Heart right ventricle (tissue), 16 donors: ENCODE data around the gene SH3RF3. TPM values are rescaled to one million over a fixed set of nuclear protein-coding genes. Genes with fewer than 3 reads are reported as not detected.
"Not testable (repeated sequence)": the region's sequence is repeated elsewhere in the genome, so short reads cannot be mapped to it uniquely, and the experiment has no call there.

Experiments used
- ATAC-seq, 8 donors: fragments of 200-7000 bp; cut with Tn5 transposase; one replicate each; pipeline ENCODE4 v1.9.1; 2020; ENCODE audit warnings: mild to moderate bottlenecking in 8 of 8, moderate library complexity in 8 of 8, moderate number of reproducible peaks in 1 of 8
- DNase-seq, 2 donors: peaks; one replicate each; pipeline ENCODE4 v3.0.0-alpha.2; 2020
- H3K27ac ChIP-seq, 10 donors: fragments of 200-600 bp; sonication (generic) in 2 of 10; one replicate each; pipeline versions ENCODE4 v1.5.0 to v1.8.0; 2020 to 2022; ENCODE audit warnings: mild to moderate bottlenecking in 3 of 10
- H3K27me3 ChIP-seq, 7 donors: fragments of 200-600 bp; one replicate each; pipeline ENCODE4 v1.8.0; 2021 to 2022; ENCODE audit warnings: mild to moderate bottlenecking in 2 of 7
- H3K36me3 ChIP-seq, 9 donors: fragments of 200-600 bp; sonication (generic) in 1 of 9; one replicate each; pipeline versions ENCODE4 v1.5.0 to v1.8.0; 2020 to 2022; ENCODE audit warnings: mild to moderate bottlenecking in 2 of 9
- H3K4me1 ChIP-seq, 9 donors: fragments of 200-600 bp; sonication (generic) in 1 of 9; one replicate each; pipeline versions ENCODE4 v1.5.0 to v1.8.0; 2020 to 2022; ENCODE audit warnings: mild to moderate bottlenecking in 4 of 9
- H3K4me3 ChIP-seq, 10 donors: fragments of 200-600 bp; sonication (generic) in 2 of 10; one replicate each; pipeline versions ENCODE4 v1.5.0 to v1.8.0; 2020 to 2022; ENCODE audit warnings: mild to moderate bottlenecking in 7 of 10, moderate library complexity in 2 of 10
- H3K9me3 ChIP-seq, 11 donors: fragments of 200-600 bp in 10 of 11; sonication (generic) in 2 of 11; one replicate each; pipeline versions ENCODE4 v1.5.0 to v1.8.0; 2013 to 2022; ENCODE audit warnings: mild to moderate bottlenecking in 2 of 11, control low read depth in 1 of 11, moderate library complexity in 1 of 11
- CTCF ChIP-seq, 9 donors: fragments of 200-600 bp; sonication (generic) in 2 of 9; IDR thresholded peaks; one replicate each; pipeline versions ENCODE4 v1.5.0 to v1.8.0; 2021 to 2022; ENCODE audit warnings: antibody characterized with exemption in 9 of 9, mild to moderate bottlenecking in 5 of 9, moderate library complexity in 1 of 9
- WGBS, 2 donors: extraction: QIAGEN DNeasy Blood & Tissue Kit; methylation state at CpG; one replicate each; pipeline ENCODE4 v1.1.7; 2013; ENCODE audit warnings: inconsistent platforms in 1 of 2; 5-methylcytosine and 5-hydroxymethylcytosine counted together
- intact Hi-C, 10 donors: fragments of 100-400 bp; cut with DNase I; formaldehyde crosslinking; loops; one replicate each; pipeline versions ENCODE4 v1.11.1 to v1.14.2; 2022
- polyA plus RNA-seq, 2 donors: library from polyadenylated mRNA; stranded (reverse); fragments of 200-250 nt; gene quantifications; one replicate each; pipeline ENCODE4 v1.2.3, GENCODE V29; 2013
- total RNA-seq, 10 donors: library from RNA; stranded (reverse); fragmentation: NEBNext Ultra II Directional in 3 of 10; extraction: Animal tissue kit (Norgen Biotek cat#: 25700) in 3 of 10; gene quantifications; one replicate each; pipeline versions ENCODE4 v1.2.1 to v1.2.4, GENCODE V29; 2021 to 2023
- donor health status: Arrhythmogenic right ventricular cardiomyopathy.
- donor health status: ischemic (EF 13 %, LVEDD 7.1; RV severe dilation, severe dysfunction).
- donor health status: healthy with polysubstance abuse.
- donor health status: DM: no; HTN: yes; CAD: no.
- donor health status: DM: no; HTN: no; CAD: no.
- donor health status: ischemic (EF 25% LVEDD 6.9; RV normal size, moderate dysfunction).
- donor health status: ischemic (EF 25% LVEDD 5.7; RV mildly dilated, moderate dysfunction).
- donor health status: healthy.
- donor health status: DM: yes; HTN: yes; CAD: no.
- donor health status: Ischemic cardiomyopathy.
- donor health status: ischemic (EF 35%, LVEDD 5.7; RV mildly dilated, moderate dysfunction).
- donor health status: nonischemic (EF 11% LVEDD 7.7; RV severe dilation, severe dysfunction).
- donor health status: DM: yes; HTN: yes; CAD: no.
- donor health status: PGD.
- donor health status: ischemic (EF 29% LVEDD 5.4; RV normal size, mild dysfunction).
- donor health status: nonischemic (EF 23%, LVEDD 6.1; RV moderate dilation, normal function).

SH3RF3 gene
- total and polyA plus RNA-seq, 12 donors, result 5.0 to 11.5 (median 8.6) TPM

GRCh38 chr2:109157563-109158105 lies 28.6 kb downstream of the SH3RF3 start:
- no peak for DNase-seq

GRCh38 chr2:109158237-109158636 lies 29.2 kb downstream of the SH3RF3 start:
- intact Hi-C loops, result no loop called here
- WGBS, 2 donors, result 86 to 96% methylated on average over 5 of the region's 5 CpGs
- no peak for TF ChIP-seq CTCF (IDR thresholded peaks at IDR 0.05)
- H3K36me3 ChIP-seq, result no peaks in the 10 kb centered on the region
- H3K27me3 ChIP-seq, result no peaks in the 10 kb centered on the region
- ATAC-seq (no peak), DNase-seq (no peak)
- H3K4me3 ChIP-seq, result no peak overlapping the region
- peaks cover 0 to 28% (median 11%) of the 10 kb centered on the region in 9 donors for H3K4me1 ChIP-seq
- H3K27ac ChIP-seq, result no peak overlapping the region
- no peaks in the 10 kb centered on the region for H3K9me3 ChIP-seq

More at GRCh38 chr2:109157563-109158105, 28.6 kb downstream of the SH3RF3 start:
- Histone ChIP-seq H3K9me3 (no peaks in the 10 kb centered on the region), H3K27me3 (no peaks in the 10 kb centered on the region), H3K36me3 (no peaks in the 10 kb centered on the region), H3K27ac (no peak overlapping the region), H3K4me1 (peaks cover 0 to 23% (median 10%) of the 10 kb centered on the region in 9 donors), H3K4me3 (no peak overlapping the region)
- 96 to 98% methylated on average over 5 of the region's 5 CpGs for WGBS, 2 donors
- no peak for TF ChIP-seq CTCF (IDR thresholded peaks at IDR 0.05)
- intact Hi-C loops, result no loop called here
- ATAC-seq, result no peak

GRCh38 chr2:109159096-109159495 lies 30.1 kb downstream of the SH3RF3 start:
- H3K27me3 ChIP-seq, result no peaks in the 10 kb centered on the region

GRCh38 chr2:109160714-109161440 lies 31.9 kb downstream of the SH3RF3 start:
- H3K9me3 ChIP-seq, result peaks cover 0 to 2% (median 0%) of the 10 kb centered on the region in 11 donors
- DNase-seq, result no peak
- ATAC-seq, result no peak
- H3K4me3 ChIP-seq, result no peak overlapping the region
- 80 to 86% methylated on average over 8 of the region's 8 CpGs for WGBS, 2 donors
- H3K4me1 ChIP-seq, result peaks cover 0 to 40% (median 25%) of the 10 kb centered on the region in 9 donors
- H3K27me3 ChIP-seq, result no peaks in the 10 kb centered on the region
- TF ChIP-seq CTCF (IDR thresholded peaks at IDR 0.05), result no peak
- H3K36me3 ChIP-seq, result no peaks in the 10 kb centered on the region
- H3K27ac ChIP-seq, result no peak overlapping the region
- intact Hi-C loops, result no loop called here

More at GRCh38 chr2:109159096-109159495, 30.1 kb downstream of the SH3RF3 start:
- Histone ChIP-seq H3K27ac (no peak overlapping the region), H3K9me3 (no peaks in the 10 kb centered on the region), H3K4me3 (no peak overlapping the region), H3K4me1 (peaks cover 0 to 35% (median 17%) of the 10 kb centered on the region in 9 donors), H3K36me3 (no peaks in the 10 kb centered on the region)
- no peak for ATAC-seq
- intact Hi-C loops, result no loop called here
- WGBS, 2 donors, result 91 to 97% methylated on average over 13 of the region's 13 CpGs
- TF ChIP-seq CTCF (IDR thresholded peaks at IDR 0.05), result no peak
- no peak for DNase-seq

GRCh38 chr2:109162367-109162766 lies 33.4 kb downstream of the SH3RF3 start:
- H3K4me3 ChIP-seq, ATAC-seq, H3K9me3 ChIP-seq, DNase-seq, H3K36me3 ChIP-seq, H3K27me3 ChIP-seq, H3K27ac ChIP-seq, intact Hi-C loops: not testable (repeated sequence)
- 90 to 91% methylated on average over 2 of the region's 2 CpGs for WGBS, 2 donors
- peaks cover 0 to 43% (median 24%) of the 10 kb centered on the region in 9 donors for H3K4me1 ChIP-seq
